ENCODE data around the gene CSK.
A peak's percentile ranks its signal among the peaks of the same experiment; 100 is the strongest.

The CSK gene

DNA sequence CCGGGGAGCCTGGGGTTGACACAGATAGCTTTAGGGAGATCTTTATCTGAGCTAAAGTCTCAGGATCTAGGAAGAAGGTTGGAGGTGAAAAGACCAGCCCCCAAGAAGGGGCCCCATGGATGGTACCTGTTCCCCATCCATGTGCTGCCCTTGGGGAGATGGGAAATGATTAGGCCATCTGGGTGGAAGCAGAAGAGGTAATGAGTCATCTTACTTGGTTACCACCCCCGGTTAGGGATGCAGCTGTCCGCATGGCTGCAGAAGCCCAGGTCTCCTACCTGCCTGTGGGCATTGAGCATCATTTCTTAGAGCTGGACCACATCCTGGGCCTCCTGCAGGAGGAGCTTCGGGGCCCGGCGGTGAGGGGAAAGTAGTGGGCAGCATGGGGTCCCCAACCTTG lies 41.4 kb downstream of the CSK start:
- no peaks in the 10 kb centered on the region for H3K27me3 ChIP-seq (ENCODE audit: control insufficient read depth, insufficient read depth, low read length)
- H3K36me3 ChIP-seq (ENCODE audit: control insufficient read depth, insufficient read depth, low read length), result no peaks in the 10 kb centered on the region
- TF ChIP-seq, protein P1, sequence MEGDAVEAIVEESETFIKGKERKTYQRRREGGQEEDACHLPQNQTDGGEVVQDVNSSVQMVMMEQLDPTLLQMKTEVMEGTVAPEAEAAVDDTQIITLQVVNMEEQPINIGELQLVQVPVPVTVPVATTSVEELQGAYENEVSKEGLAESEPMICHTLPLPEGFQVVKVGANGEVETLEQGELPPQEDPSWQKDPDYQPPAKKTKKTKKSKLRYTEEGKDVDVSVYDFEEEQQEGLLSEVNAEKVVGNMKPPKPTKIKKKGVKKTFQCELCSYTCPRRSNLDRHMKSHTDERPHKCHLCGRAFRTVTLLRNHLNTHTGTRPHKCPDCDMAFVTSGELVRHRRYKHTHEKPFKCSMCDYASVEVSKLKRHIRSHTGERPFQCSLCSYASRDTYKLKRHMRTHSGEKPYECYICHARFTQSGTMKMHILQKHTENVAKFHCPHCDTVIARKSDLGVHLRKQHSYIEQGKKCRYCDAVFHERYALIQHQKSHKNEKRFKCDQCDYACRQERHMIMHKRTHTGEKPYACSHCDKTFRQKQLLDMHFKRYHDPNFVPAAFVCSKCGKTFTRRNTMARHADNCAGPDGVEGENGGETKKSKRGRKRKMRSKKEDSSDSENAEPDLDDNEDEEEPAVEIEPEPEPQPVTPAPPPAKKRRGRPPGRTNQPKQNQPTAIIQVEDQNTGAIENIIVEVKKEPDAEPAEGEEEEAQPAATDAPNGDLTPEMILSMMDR (IDR thresholded peaks at IDR 0.05), result no peak
- no peak overlapping the region for H3K4me3 ChIP-seq (ENCODE audit: low read depth, low read length)
- no peak overlapping the region for H3K27ac ChIP-seq
- H3K9me3 ChIP-seq (ENCODE audit: control insufficient read depth, low read length), result no peaks in the 10 kb centered on the region
- no peak overlapping the region for H3K4me2 ChIP-seq (ENCODE audit: low read length)
- peaks cover 13% of the 10 kb centered on the region for H3K4me1 ChIP-seq
- H2AFZ ChIP-seq, result no peak overlapping the region
- H3K9ac ChIP-seq, result no peak overlapping the region
- no peaks in the 10 kb centered on the region for H3K79me2 ChIP-seq

DNA sequence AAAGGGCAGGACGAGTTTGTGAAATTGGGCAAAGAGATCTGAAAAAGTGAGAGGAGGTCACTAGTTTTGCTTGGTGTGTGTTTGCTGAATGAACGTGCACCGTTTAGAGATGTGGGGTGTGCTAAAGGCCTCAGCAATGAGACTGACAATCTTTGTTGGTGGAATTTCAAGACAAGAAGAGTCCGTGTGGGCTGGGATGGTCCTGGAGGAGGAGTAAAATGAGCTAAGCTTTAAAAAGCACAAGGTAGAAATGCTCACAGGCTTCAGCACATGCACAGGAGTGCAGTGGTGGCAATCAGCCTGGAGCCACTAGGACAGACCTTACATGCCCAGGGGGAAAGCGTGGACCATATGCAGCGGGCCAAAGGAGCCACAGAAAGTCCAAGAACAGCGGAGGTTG lies 43.1 kb downstream of the CSK start:
- TF ChIP-seq, protein P1 (IDR thresholded peaks at IDR 0.05), result no peak
- H3K9me3 ChIP-seq (ENCODE audit: control insufficient read depth, low read length), result no peaks in the 10 kb centered on the region
- H3K79me2 ChIP-seq, result no peaks in the 10 kb centered on the region
- H3K27ac ChIP-seq, result no peak overlapping the region
- no peak overlapping the region for H3K4me3 ChIP-seq (ENCODE audit: low read depth, low read length)
- H2AFZ ChIP-seq, result no peak overlapping the region
- no peaks in the 10 kb centered on the region for H3K27me3 ChIP-seq (ENCODE audit: control insufficient read depth, insufficient read depth, low read length)
- peaks cover 6% of the 10 kb centered on the region for H3K4me1 ChIP-seq
- H3K4me2 ChIP-seq (ENCODE audit: low read length), result no peak overlapping the region
- no peak overlapping the region for H3K9ac ChIP-seq
- H3K36me3 ChIP-seq (ENCODE audit: control insufficient read depth, insufficient read depth, low read length), result no peaks in the 10 kb centered on the region

DNA sequence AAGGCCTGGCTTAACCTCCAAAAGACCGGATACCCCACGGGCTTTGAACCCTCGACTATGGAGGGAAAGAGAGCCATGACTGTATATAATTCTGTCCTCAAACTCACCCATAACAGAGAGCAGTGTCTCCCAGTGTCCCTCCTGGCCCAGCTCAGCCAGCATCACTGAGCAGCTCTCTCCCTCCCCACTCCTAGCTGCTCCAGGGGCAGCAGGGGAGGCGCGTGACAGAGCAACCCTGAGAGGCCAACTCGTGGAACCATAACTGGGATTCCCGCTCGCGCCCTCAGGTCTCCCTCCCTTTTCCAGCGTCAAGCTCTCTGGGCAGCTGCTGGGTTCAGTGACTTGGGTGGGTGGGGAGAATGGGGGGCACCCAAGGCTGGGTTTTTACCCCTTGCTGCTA lies 44.0 kb downstream of the CSK start:
- no peak overlapping the region for H3K4me2 ChIP-seq (ENCODE audit: low read length)
- no peaks in the 10 kb centered on the region for H3K36me3 ChIP-seq (ENCODE audit: control insufficient read depth, insufficient read depth, low read length)
- peak overlapping the region; percentile 46 for H2AFZ ChIP-seq
- no peak overlapping the region for H3K27ac ChIP-seq
- H3K27me3 ChIP-seq (ENCODE audit: control insufficient read depth, insufficient read depth, low read length), result no peaks in the 10 kb centered on the region
- H3K4me1 ChIP-seq, result peaks cover 6% of the 10 kb centered on the region
- H3K4me3 ChIP-seq (ENCODE audit: low read depth, low read length), result no peak overlapping the region
- H3K9me3 ChIP-seq (ENCODE audit: control insufficient read depth, low read length), result no peaks in the 10 kb centered on the region
- H3K9ac ChIP-seq, result no peak overlapping the region
- no peaks in the 10 kb centered on the region for H3K79me2 ChIP-seq
- TF ChIP-seq, protein P1 (IDR thresholded peaks at IDR 0.05), result no peak

DNA sequence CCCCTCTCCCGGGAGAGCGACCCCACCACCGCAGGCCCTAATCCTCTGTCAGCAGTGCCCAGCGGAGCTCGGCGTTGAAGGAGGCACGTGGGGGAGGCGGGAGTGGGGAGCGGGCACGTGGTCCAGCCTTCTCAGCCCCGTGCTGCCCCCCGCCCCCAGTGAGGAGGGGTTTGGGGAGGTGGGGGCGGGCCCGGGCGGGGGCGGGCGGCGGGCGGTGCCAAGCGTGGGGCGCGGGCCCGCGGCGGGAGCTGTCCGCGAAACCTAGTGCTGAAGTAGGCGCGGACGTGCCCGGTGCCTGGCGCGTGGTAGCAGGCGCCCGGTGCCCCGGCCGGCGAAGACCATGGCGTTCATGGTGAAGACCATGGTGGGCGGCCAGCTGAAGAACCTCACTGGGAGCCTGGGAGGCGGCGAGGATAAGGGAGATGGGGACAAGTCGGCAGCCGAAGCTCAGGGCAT lies 44.5 kb downstream of the CSK start, which contains the start of gene CPLX3:
CPLX3 (plus strand) TSS at position 264 of the 456 bp plus-strand sequence; CDS start at position 341, 77 bp downstream.
- TF ChIP-seq, protein P1 (IDR thresholded peaks at IDR 0.05), result no peak
- Histone ChIP-seq H3K9ac (no peak within 1 kb of the TSS), H3K27ac (no peak within 1 kb of the TSS), H3K4me1 (peaks cover 7% of the 10 kb centered on the region), H3K79me2 (no peaks in the 10 kb centered on the region), H3K36me3 (ENCODE audit: control insufficient read depth, insufficient read depth, low read length) (no peaks in the 10 kb centered on the region), H3K4me2 (ENCODE audit: low read length) (no peak within 1 kb of the TSS), H2AFZ (peak within 1 kb of the TSS; percentile 46), H3K9me3 (ENCODE audit: control insufficient read depth, low read length) (no peaks in the 10 kb centered on the region), H3K27me3 (ENCODE audit: control insufficient read depth, insufficient read depth, low read length) (no peaks in the 10 kb centered on the region), H3K4me3 (ENCODE audit: low read depth, low read length) (no peak within 1 kb of the TSS)

DNA sequence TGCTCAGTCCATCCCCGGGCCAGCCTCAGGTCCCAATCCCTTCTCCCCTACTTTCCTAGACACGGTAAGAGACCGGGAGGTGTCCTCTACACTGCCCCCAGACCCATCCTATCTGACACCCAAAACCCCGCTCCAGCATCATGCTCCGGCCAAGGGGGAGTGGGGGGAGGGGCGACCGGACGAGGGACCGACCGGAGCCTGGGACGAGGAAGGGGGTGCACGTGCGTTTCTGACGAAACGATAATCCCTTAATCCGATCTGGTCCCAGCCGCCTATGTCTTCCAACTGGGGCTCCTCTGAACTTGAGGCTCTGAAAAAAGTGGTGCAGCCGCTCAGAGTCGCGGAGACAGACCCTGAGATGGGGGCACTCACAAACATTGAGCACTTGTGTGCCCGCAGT lies 45.0 kb downstream of the CSK start:
- Histone ChIP-seq H3K36me3 (ENCODE audit: control insufficient read depth, insufficient read depth, low read length) (no peaks in the 10 kb centered on the region), H3K27me3 (ENCODE audit: control insufficient read depth, insufficient read depth, low read length) (no peaks in the 10 kb centered on the region), H3K4me1 (peaks cover 11% of the 10 kb centered on the region), H3K4me3 (ENCODE audit: low read depth, low read length) (no peak overlapping the region), H3K27ac (no peak overlapping the region), H2AFZ (no peak overlapping the region), H3K9me3 (ENCODE audit: control insufficient read depth, low read length) (no peaks in the 10 kb centered on the region), H3K4me2 (ENCODE audit: low read length) (no peak overlapping the region), H3K9ac (no peak overlapping the region), H3K79me2 (no peaks in the 10 kb centered on the region)
- TF ChIP-seq, protein P1 (IDR thresholded peaks at IDR 0.05), result no peak

All from parathyroid adenoma (tissue), 2 donors.